Endothelial cell of umbilical vein (primary cell): ENCODE data around the gene SPOPL.
A peak's percentile ranks its signal among the peaks of the same experiment; 100 is the strongest.

Experiments
- EZH2 ChIP-seq: IDR thresholded peaks from 2 replicates; pipeline ENCODE4 v1.6.1; 2012; ENCODE audit warnings: borderline replicate concordance, low read depth, mild to moderate bottlenecking, moderate library complexity, low read length, inconsistent platforms; ENCODE audit not compliant: severe bottlenecking
- FOS ChIP-seq: IDR thresholded peaks from 2 replicates; pipeline ENCODE4 v1.6.1; 2011; ENCODE audit warnings: mild to moderate bottlenecking, low read length, moderate library complexity, borderline replicate concordance; ENCODE audit not compliant: insufficient read depth
- GATA2 ChIP-seq: IDR thresholded peaks from 2 replicates; pipeline ENCODE4 v1.7.0; 2011; ENCODE audit warnings: low read depth, mild to moderate bottlenecking, moderate library complexity, mixed read lengths, low read length; ENCODE audit not compliant: insufficient read length, insufficient read depth
- JUN ChIP-seq: IDR thresholded peaks from 2 replicates; pipeline ENCODE4 v1.6.1; 2011; ENCODE audit warnings: borderline replicate concordance, low read depth; ENCODE audit not compliant: insufficient read length, insufficient read depth
- POLR2A ChIP-seq: IDR thresholded peaks from 2 replicates; pipeline ENCODE4 v1.6.1; 2012; ENCODE audit warnings: low read depth, mild to moderate bottlenecking, control low read depth, low read length
- POLR2AphosphoS5 ChIP-seq: IDR thresholded peaks from 2 replicates; pipeline ENCODE4 v1.6.1; 2012; ENCODE audit warnings: low read depth, mild to moderate bottlenecking, control low read depth, low read length, moderate library complexity; ENCODE audit not compliant: insufficient read depth
- TF ChIP-seq, protein P1 (sequence below), 2 donors: IDR thresholded peaks; 1 replicate in 1 of 2; 2 replicates in 1 of 2; pipeline ENCODE4 v1.5.1; 2011; ENCODE audit warnings: low read length in 2 of 2, mild to moderate bottlenecking in 2 of 2, moderate library complexity in 2 of 2, control low read depth in 1 of 2, inconsistent platforms in 1 of 2, low read depth in 1 of 2; ENCODE audit not compliant: insufficient read depth in 1 of 2; ENCODE audit errors: extremely low read depth in 1 of 2
- TF ChIP-seq, protein P2 (sequence below): IDR thresholded peaks from 2 replicates; pipeline ENCODE4 v1.6.1; 2011; ENCODE audit not compliant: insufficient read depth, insufficient read length

DNA sequence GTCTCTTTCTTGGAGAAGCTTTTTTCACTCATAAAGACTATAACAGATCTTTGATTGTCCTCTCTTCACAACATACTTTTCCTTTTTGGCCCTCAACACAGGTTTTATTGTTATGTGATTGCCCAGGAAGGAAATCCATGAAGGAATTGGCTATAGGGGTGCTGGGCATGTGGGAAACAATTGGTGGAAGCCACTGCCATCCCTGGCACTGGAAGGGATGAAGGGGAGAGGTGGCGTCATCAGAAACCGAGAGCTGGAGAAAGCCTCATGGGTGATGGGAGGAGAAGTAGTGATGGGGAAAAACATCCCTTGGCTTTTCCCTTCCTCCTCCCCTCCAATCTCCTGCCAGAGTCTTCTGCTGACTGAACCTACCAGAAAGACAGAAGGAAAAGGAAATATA, 106.2 kb downstream of the SPOPL start:
- TF ChIP-seq GATA2 = no peak
- TF ChIP-seq, protein P1, sequence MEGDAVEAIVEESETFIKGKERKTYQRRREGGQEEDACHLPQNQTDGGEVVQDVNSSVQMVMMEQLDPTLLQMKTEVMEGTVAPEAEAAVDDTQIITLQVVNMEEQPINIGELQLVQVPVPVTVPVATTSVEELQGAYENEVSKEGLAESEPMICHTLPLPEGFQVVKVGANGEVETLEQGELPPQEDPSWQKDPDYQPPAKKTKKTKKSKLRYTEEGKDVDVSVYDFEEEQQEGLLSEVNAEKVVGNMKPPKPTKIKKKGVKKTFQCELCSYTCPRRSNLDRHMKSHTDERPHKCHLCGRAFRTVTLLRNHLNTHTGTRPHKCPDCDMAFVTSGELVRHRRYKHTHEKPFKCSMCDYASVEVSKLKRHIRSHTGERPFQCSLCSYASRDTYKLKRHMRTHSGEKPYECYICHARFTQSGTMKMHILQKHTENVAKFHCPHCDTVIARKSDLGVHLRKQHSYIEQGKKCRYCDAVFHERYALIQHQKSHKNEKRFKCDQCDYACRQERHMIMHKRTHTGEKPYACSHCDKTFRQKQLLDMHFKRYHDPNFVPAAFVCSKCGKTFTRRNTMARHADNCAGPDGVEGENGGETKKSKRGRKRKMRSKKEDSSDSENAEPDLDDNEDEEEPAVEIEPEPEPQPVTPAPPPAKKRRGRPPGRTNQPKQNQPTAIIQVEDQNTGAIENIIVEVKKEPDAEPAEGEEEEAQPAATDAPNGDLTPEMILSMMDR (IDR thresholded peaks at IDR 0.05; ENCODE audit: extremely low read depth in 1 of 2, insufficient read depth in 1 of 2, low read depth in 1 of 2, low read length in 2 of 2) = no peak
- TF ChIP-seq POLR2AphosphoS5 = no peak
- TF ChIP-seq EZH2 = no peak
- no peak for TF ChIP-seq POLR2A
- TF ChIP-seq FOS = no peak
- peak; percentile 17 for TF ChIP-seq JUN
- TF ChIP-seq, protein P2, sequence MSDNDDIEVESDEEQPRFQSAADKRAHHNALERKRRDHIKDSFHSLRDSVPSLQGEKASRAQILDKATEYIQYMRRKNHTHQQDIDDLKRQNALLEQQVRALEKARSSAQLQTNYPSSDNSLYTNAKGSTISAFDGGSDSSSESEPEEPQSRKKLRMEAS = no peak
